Stimulated activated CD4-positive, alpha-beta T cell treated with anti-CD3 and anti-CD28 coated beads, Interleukin-12 subunit alpha, Interleukin-12 subunit beta, amount 100 ng/mL, for 48 hours (primary cell): ENCODE measurements around the gene RNFT1.
"Not testable (repeated sequence)": the region's sequence is repeated elsewhere in the genome, so short reads cannot be mapped to it uniquely, and the experiment has no call there.

Source experiments
- DNase-seq, 3 donors: peaks; one replicate each; pipeline ENCODE4 v3.0.0-alpha.2; 2020; ENCODE audit warnings: low read depth in 2 of 3, low spot score in 1 of 3

Gene RNFT1

GRCh38 chr17:59964482-59965328 lies at the start of gene RNFT1:
Gene RNFT1, minus strand, starts transcription at chr17:59964740. Its CDS starts 77 bp downstream, at chr17:59964663.
- DNase-seq: peak; percentile 83 to 92 (median 89)

GRCh38 chr17:60009326-60009725 lies 44.8 kb upstream of the RNFT1 start:
- DNase-seq: not testable (repeated sequence)

- DNase-seq: not testable (repeated sequence)
Measured at GRCh38 chr17:60008377-60008776, 43.8 kb upstream of the RNFT1 start.

DNA sequence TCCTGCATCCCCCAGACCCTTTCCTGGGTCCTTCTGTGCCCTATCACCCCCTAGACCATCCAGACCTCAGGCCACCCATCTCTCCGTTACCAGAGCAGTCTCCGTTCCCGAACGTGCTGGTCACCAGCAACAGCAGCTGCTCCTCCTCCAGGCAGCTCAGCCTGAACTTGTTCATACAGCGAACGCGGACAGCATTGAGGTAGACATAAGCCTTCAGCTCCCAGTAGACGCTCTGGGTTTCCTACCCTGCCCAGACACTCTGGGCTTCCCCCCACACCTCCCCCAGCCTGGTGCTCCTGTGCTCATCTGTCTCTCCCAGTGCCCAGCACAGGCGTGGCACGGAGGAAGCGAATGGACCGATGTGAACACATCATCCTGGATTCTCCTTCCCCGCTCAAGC lies 41.6 kb upstream of the RNFT1 start:
- DNase-seq: no peak

GRCh38 chr17:60004561-60004960 lies 40.0 kb upstream of the RNFT1 start:
- DNase-seq: not testable (repeated sequence)

- not testable (repeated sequence) for DNase-seq
Measured at GRCh38 chr17:60002405-60002804, 37.9 kb upstream of the RNFT1 start.

- not testable (repeated sequence) for DNase-seq
Measured at GRCh38 chr17:59996608-59997007, 32.1 kb upstream of the RNFT1 start.

GRCh38 chr17:59975166-59975565 lies 10.6 kb upstream of the RNFT1 start:
- DNase-seq: not testable (repeated sequence)

GRCh38 chr17:59973483-59973882 lies 8.9 kb upstream of the RNFT1 start:
- DNase-seq: not testable (repeated sequence)

GRCh38 chr17:59972778-59973177 lies 8.2 kb upstream of the RNFT1 start:
- no peak for DNase-seq

GRCh38 chr17:59971771-59972170 lies 7.2 kb upstream of the RNFT1 start:
- DNase-seq: not testable (repeated sequence)

DNA sequence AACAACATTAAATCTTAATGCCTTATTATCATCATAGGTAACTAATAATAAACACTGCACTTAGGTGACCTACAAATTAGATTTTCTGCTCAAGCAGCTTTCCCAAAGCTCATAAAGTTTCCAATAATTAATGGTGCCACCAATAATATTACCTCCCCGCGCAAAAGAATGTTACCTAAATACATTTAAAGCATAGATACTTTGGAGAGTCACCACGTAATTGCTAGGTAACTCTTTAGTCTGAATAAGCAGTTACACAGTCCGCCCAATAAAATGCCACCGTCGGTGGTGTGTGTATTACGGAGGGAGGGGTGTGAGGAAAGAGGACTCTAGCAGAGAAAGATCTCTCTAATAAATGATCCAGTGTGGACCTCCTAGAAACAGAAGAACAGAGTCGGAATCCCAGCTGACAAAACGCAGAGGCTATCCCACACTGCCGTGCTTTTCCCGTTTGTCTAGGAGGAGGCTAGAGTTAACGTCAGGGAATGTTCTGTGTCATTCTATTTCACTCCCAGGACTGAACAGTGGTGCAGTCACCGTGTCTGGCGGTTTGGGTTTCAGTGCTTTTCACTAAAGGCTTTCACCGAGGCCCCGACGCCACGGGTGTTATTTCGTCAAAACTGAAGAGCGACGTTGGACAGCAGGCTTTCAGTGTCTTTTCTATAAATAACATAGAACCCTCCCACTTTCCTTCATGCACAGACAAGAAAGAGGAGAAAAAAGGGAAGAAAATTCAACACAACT lies 630 bp downstream of the RNFT1 start:
- DNase-seq: peak; percentile 21 to 47 (median 32)

DNA sequence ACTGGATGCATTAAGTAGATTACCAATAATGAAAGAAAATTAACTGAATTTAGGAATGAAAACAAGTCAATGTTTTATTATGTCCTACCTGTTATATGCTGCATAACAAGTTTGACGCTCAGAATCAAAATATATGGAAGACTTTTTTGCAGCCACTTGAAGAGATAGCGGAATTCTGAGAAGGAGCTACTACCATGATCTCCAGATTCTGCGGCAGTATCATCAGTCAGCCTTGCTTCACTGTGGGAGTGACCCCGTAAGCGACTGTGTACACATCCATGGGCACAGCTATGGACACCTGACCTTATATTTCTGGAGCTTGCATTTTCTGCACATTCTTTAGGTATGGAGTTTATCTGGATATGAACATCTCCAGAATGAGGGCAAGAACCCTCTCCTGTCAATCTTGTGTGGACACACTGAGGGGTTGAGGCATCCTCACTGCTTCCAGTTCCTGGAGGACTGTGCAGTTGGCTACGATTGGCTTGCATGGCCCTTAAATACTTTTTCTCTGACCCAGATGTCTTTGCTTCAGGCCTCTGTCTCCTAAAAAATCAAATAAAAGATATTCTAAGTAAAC lies 1.7 kb downstream of the RNFT1 start:
- DNase-seq: no peak

- DNase-seq: not testable (repeated sequence)
Measured at GRCh38 chr17:59959574-59959973, 5.0 kb downstream of the RNFT1 start.

- DNase-seq: no peak
Measured at GRCh38 chr17:59954856-59955255, 9.7 kb downstream of the RNFT1 start.

DNA sequence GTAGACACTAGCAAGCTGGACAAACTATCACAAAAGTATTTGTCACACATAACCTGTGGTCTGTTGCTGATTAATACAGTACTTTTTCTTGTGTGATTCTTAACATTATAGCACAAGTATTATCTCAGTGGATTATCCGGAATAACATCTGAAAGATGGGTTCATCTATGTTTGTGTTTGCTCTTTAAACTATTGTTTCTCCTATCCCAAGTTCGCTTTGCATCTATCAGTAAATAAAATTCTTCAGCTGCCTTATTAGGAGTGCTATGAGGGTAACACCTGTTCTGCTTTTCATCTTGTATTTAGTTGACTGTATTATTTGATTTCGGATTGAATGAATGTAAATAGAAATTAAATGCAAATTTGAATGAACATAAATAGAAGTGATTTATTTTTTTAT lies 14.5 kb downstream of the RNFT1 start:
- DNase-seq: no peak

GRCh38 chr17:59947310-59947709 lies 17.2 kb downstream of the RNFT1 start:
- DNase-seq: not testable (repeated sequence)

- not testable (repeated sequence) for DNase-seq
Measured at GRCh38 chr17:59946433-59946832, 18.1 kb downstream of the RNFT1 start.

DNA sequence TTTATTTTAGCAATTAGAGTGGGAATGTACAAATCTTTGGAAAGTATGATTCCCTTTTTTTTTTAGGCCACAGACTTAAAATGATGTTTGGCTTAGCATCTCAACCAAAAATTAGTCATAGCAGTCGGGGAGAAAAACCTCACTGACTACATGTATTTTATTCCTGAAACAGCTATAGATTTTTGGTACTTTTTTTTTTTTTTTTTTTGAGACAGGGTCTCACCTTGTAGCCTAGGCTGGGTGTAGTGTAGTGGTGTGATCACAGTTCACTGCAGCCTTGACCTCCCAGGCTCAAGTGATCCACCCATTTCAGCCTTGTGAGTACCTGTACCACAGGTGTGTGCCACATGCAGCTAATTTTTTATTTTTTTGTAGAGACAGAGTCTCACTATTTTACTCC lies 23.4 kb downstream of the RNFT1 start:
- DNase-seq: no peak

DNA sequence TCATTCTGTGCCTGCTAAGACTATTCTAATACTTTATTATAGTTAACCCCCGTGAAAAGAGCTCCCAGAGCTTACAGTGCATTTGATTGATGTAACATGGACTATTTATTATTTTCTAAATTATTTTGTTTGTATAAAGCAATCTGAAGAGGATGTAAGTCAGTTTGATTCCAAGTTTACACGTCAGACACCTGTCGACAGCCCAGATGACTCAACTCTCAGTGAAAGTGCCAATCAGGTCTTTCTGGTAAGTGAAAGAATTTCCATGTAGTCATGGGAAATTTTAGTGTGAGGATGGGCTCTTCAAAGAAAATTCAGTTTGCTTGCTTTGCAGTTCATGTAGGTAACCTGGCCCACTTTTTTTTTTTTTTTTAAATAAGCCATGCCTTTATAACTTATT lies 23.8 kb downstream of the RNFT1 start:
- peak in 1 of 3 donors; percentile 33 for DNase-seq

DNA sequence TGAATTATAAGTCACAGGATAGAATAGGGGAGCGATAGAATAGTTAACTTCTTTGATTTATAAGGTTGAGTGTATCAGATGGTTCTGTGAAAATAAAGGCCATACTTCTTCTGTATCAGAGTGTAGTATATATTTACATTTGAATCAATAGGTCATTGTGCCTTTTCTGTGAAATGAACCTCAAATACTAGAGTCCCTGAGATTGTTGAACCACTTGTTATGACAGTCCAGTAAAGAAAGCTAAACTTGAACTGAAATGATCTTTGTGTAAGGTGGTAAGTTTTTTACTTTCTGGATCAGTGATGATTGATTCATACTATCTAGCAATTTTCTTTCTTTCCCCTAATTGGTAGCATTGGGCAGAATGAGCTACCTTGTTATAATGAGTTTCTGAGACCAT lies 31.2 kb downstream of the RNFT1 start:
- DNase-seq: not testable (repeated sequence)

DNA sequence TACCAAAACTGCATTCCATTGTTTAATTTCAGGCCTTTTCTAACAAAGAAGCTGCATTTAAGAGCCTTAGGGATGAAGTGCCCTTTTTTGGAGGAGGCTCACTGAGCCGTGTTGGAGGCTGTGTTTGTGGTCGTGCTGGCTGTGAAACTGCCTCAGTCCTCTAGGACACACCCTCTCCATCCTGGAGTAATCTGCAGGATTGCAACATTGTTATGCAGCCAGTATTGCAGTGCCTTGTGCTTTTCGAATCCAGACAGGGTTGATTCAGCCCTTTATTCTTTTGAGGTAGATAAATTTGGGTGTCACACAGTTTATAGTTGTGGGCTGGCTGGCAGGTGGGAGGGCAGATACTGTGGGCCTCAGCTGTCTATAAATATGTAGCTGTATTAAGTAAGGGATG lies 33.8 kb downstream of the RNFT1 start:
- DNase-seq: not testable (repeated sequence)
